22Rv1 (cell line): ENCODE results near the gene CRYM.

ENCODE experiments used
- H3K27ac ChIP-seq: fragments of 450-650 bp; 2 replicates; pipeline ENCODE4 v1.5.1; 2017
- ZFX ChIP-seq: fragments of 450-650 bp; IDR thresholded peaks from 2 replicates; pipeline ENCODE4 v1.6.1; 2017; ENCODE audit warnings: antibody characterized with exemption, borderline replicate concordance
- TF ChIP-seq, protein P1 (sequence below): fragments of 450-650 bp; IDR thresholded peaks from 2 replicates; pipeline ENCODE4 v1.5.1; 2017; ENCODE audit warnings: mild to moderate bottlenecking

The CRYM gene

DNA sequence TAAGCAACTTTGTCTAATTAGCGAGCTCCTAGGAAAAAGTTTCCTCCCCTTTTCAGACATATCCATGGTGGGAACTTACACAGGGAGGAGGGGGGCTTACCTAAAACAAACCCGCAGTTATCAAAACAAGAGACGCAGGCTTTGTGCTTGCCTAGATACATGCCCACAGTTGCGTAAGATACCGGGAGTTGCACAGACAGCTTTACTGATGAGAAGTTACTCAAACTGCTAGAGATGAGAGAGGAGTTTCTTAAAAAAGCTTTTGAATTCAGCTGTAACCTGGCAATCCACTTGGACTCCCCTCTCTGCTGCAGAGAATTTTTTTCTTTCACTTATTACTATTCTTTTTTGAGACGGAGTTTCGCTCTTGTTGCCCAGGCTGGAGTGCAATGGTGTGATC, 59.9 kb downstream of the CRYM start:
- TF ChIP-seq, protein P1, sequence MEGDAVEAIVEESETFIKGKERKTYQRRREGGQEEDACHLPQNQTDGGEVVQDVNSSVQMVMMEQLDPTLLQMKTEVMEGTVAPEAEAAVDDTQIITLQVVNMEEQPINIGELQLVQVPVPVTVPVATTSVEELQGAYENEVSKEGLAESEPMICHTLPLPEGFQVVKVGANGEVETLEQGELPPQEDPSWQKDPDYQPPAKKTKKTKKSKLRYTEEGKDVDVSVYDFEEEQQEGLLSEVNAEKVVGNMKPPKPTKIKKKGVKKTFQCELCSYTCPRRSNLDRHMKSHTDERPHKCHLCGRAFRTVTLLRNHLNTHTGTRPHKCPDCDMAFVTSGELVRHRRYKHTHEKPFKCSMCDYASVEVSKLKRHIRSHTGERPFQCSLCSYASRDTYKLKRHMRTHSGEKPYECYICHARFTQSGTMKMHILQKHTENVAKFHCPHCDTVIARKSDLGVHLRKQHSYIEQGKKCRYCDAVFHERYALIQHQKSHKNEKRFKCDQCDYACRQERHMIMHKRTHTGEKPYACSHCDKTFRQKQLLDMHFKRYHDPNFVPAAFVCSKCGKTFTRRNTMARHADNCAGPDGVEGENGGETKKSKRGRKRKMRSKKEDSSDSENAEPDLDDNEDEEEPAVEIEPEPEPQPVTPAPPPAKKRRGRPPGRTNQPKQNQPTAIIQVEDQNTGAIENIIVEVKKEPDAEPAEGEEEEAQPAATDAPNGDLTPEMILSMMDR, result no peak
- TF ChIP-seq ZFX, result no peak
- no peak overlapping the region for H3K27ac ChIP-seq

DNA sequence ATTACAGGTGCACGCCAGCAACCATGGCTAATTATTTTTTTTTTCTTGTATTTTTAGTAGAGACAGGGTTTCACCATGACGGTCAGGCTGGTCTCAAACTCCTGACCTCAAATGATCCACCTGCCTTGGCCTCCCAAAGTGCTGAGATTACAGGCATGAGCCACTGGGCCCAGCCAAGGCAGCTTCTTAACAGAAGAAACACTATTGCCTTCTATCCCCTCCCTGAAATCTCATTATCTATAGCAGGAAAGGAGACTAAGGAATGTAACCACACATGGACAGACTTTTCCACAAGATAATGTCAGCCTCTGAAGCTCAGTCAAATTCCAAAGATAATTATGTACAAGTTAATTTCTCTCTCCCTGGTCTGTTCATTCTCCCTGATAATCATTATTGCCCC, 61.0 kb downstream of the CRYM start:
- H3K27ac ChIP-seq, result no peak overlapping the region
- TF ChIP-seq, protein P1, result no peak
- no peak for TF ChIP-seq ZFX

DNA sequence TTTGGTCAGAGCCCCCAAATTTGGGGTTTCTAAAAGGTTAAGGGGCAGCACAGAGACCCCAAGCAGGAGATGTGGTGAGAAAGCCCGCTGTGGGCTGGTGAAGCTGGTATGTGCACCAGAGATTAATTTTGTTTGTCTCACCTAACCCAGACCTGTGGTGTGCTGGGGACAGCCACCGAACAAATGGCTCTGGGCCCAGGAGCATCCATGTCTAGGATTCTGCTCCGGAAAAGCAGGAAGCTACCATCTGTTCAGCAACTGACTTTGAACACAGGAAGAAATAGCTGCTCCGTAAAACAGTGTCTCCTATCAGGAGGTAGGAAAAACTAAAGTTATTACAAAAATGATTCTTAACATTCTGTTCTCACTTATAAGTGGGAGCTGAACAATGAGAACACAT, 64.0 kb downstream of the CRYM start:
- H3K27ac ChIP-seq, result no peak overlapping the region
- TF ChIP-seq, protein P1, result no peak
- TF ChIP-seq ZFX, result no peak

DNA sequence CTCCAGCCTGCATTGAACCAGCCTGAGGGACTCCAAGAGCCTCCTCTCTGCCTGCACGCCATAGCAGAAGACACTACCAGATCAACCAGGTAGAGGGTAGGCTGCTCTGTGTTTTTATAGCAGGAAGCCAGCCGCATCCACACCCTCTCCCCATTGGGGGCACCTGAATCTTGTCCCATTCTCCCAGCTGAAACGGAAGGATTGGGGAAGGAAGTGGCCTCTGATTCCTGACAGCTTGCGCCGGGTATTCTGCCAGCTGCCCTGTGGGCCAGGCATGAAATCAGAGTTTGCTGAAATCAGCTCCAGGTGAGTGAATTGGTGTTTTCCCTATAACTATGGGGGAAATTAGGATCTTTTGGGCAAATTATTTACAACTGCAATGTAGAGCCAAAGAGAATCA, 66.6 kb downstream of the CRYM start, which contains the start of gene ZP2:
TSS of gene ZP2 (minus strand) at position 89 of the 400 bp plus-strand sequence. CDS start at position 62, 27 bp downstream.
- TF ChIP-seq, protein P1, result no peak
- no peak for TF ChIP-seq ZFX
- H3K27ac ChIP-seq, result no peak within 1 kb of the TSS
